HepG2 (cell line): ENCODE measurements around the gene TRAPPC12. TPM values are rescaled to one million over a fixed set of nuclear protein-coding genes. Genes with fewer than 3 reads are reported as not detected.

Experiments used
- AKNA ChIP-seq: sonication (generic); formaldehyde crosslinking; IDR thresholded peaks from 2 replicates; pipeline ENCODE4 v1.4.0; 2020; ENCODE audit warnings: missing genetic modification reagents, borderline replicate concordance
- ARID4A ChIP-seq: sonication (generic); formaldehyde crosslinking; IDR thresholded peaks from 2 replicates; pipeline ENCODE4 v1.5.0; 2020; ENCODE audit warnings: mild to moderate bottlenecking, missing genetic modification reagents, borderline replicate concordance
- HNF4G ChIP-seq, 2 experiments: sonication (generic) in 1 of 2; formaldehyde crosslinking in 1 of 2; IDR thresholded peaks; 2 replicates each; pipeline versions ENCODE4 v1.4.0 to v1.6.1; 2011 to 2020; ENCODE audit warnings: borderline replicate concordance in 2 of 2, low read depth in 2 of 2, mild to moderate bottlenecking in 2 of 2, low read length in 1 of 2, missing genetic modification reagents in 1 of 2, moderate library complexity in 1 of 2
- MTA3 ChIP-seq: sonication (generic); formaldehyde crosslinking; IDR thresholded peaks from 2 replicates; pipeline ENCODE4 v1.4.0; 2020; ENCODE audit warnings: missing genetic modification reagents
- NR2F1 ChIP-seq, 2 experiments: fragments of 450-650 bp in 1 of 2; formaldehyde crosslinking in 1 of 2; IDR thresholded peaks; 2 replicates each; pipeline versions ENCODE4 v1.5.0 to v1.6.1; 2016 to 2020; ENCODE audit warnings: mild to moderate bottlenecking in 1 of 2, missing compliant biosample characterization in 1 of 2, missing genetic modification reagents in 1 of 2, moderate library complexity in 1 of 2
- PHF21A ChIP-seq: sonication (generic); formaldehyde crosslinking; IDR thresholded peaks from 2 replicates; pipeline ENCODE4 v1.5.0; 2020; ENCODE audit warnings: mild to moderate bottlenecking, missing genetic modification reagents
- ZFP37 ChIP-seq: sonication (generic); formaldehyde crosslinking; IDR thresholded peaks from 2 replicates; pipeline ENCODE4 v1.4.0; 2020; ENCODE audit warnings: missing genetic modification reagents, borderline replicate concordance
- ZNF251 ChIP-seq: sonication (generic); formaldehyde crosslinking; IDR thresholded peaks from 2 replicates; pipeline ENCODE4 v1.9.0; 2021; ENCODE audit warnings: mild to moderate bottlenecking, missing genetic modification reagents
- ZNF407 ChIP-seq: sonication (generic); formaldehyde crosslinking; IDR thresholded peaks from one replicate; pipeline ENCODE4 v1.5.1; 2020; ENCODE audit warnings: mild to moderate bottlenecking, missing genetic modification reagents; ENCODE audit errors: not compliant biosample characterization
- polyA plus RNA-seq, 8 experiments: library from polyadenylated mRNA; depleted of rRNA in 3 of 8; stranded (reverse) in 7 of 8; unstranded in 1 of 8; fragments of >200 nt; fragmentation: Illumina TruSeq in 4 of 8; extraction: Trizol in 4 of 8; gene quantifications; 2 replicates each; pipeline versions ENCODE4 v1.2.1 to v1.2.3, GENCODE V29; 2011 to 2016; ENCODE audit warnings: low read depth in 4 of 8, missing spikeins in 1 of 8, mixed read lengths in 1 of 8; ENCODE audit not compliant: insufficient read depth in 1 of 8
- total RNA-seq, 5 experiments: library from RNA; depleted of rRNA; stranded (reverse); fragments of >200 nt; fragmentation: Illumina TruSeq; extraction: Trizol; gene quantifications; 2 replicates each; pipeline ENCODE4 v1.2.3, GENCODE V29; 2016; ENCODE audit warnings: low read depth in 1 of 5

The TRAPPC12 gene
- total and polyA plus RNA-seq, 2 of the 13 experiments (the other 11 are each of a cell fraction or from before 2014, with no cell fraction given) = 46.4 to 97.7 TPM

GRCh38 chr2:3480352-3481010 lies 101.0 kb downstream of the TRAPPC12 start (continued):
- no peak for TF ChIP-seq ZNF407
- peak; percentile 52; the same call in 1 of the 2 replicates for TF ChIP-seq HNF4G (IDR thresholded peaks at IDR 0.05; ENCODE audit: borderline replicate concordance, low read depth, low read length)
- TF ChIP-seq HNF4G (CRISPR knock-in tag; IDR thresholded peaks at IDR 0.05; ENCODE audit: borderline replicate concordance, low read depth) = peak; percentile 62; the same call in 1 of the 2 replicates
- no peak for TF ChIP-seq ZNF251 (CRISPR knock-in tag)
- peak; percentile 44; the same call in 1 of the 2 replicates for TF ChIP-seq PHF21A
- TF ChIP-seq AKNA (CRISPR knock-in tag) = no peak
- peak; percentile 51; the same call in 1 of the 2 replicates for TF ChIP-seq ARID4A (CRISPR knock-in tag)
- no peak for TF ChIP-seq NR2F1 (CRISPR knock-in tag; IDR thresholded peaks at IDR 0.05)
- TF ChIP-seq ZFP37 (CRISPR knock-in tag) = no peak
- no peak for TF ChIP-seq MTA3
